Activated effector memory CD4-positive, alpha-beta T cell treated with anti-CD3 and anti-CD28 coated beads, Interleukin-2, amount 50 U/mL, for 16 hours (primary cell): ENCODE measurements around the gene PIGS.

Source experiments
- DNase-seq: peaks from one replicate; pipeline ENCODE4 v3.0.0-alpha.2; 2020

The PIGS gene

DNA sequence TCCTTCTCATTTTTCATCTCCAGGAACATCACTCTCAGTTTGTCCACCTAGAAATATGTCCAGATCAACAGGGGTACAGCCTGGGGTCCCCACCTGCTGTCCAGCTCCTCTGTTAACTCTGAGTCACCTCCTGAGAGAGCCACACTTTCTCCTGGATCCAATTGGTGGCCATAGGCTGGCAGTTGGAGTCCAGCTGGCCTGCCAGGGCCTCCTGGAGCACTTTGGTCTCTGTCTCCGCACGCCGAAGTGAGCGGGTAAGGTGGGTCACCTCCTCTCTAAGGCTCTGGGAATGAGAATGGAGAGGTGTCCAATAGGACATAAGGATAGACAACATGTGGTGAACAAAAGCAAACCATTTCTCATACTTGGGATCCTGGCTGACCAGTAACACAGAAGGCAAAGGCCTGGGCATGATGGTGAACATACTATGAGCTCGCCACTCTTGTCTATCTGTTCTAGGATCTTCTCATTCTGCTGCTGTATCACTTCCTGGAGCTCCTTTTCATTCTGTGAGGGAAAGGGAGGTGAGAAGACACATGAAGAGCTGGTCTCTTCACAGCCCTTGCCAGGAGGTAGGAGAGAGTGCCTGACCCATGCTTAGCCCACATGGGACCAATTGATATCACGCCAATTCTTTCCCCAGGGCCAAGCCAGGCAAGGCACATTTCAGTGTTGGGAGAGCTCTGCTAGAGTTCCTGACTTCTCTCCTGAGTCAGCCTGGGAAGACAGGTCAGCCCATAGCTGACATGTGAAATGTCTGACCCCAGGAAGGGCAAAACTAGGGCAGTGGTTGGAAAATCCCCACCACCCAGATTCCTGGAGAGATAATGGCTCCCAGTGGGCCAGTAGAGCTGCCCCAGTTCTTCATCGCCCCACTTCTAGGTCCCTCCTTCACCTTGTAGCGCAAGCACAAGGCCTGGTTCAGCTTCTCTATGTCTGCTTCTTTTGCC lies 7.2 kb upstream of the PIGS start:
- DNase-seq = peak; percentile 57

GRCh38 chr17:28577466-28577824 lies 6.1 kb upstream of the PIGS start:
- DNase-seq = no peak

- peak; percentile 99 for DNase-seq
Observed at GRCh38 chr17:28576758-28577465, 5.6 kb upstream of the PIGS start, which contains the start of gene ALDOC. ALDOC (minus strand) TSS chr17:28576895; CDS start chr17:28575532, 1,363 bp downstream.

DNA sequence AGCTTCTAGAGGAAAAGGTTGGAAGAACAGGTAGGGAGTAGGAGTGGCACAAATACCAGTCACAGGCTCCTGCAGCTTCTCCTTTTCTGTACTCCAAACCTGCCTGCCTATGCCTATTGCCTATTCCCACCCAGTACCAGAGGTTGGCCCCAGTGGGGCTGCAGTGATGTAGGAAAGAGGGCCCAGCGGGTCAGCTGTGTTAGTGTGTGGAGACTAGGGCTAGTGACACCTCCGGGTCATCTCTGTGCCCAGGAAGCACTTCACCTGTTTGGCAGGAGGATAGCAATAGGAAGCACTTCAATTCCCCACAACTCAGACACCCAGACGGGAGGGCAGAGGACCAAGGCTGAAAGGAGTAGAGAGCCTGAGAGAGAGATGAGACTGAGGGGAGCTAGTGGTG lies 4.7 kb upstream of the PIGS start:
- DNase-seq = peak; percentile 57

DNA sequence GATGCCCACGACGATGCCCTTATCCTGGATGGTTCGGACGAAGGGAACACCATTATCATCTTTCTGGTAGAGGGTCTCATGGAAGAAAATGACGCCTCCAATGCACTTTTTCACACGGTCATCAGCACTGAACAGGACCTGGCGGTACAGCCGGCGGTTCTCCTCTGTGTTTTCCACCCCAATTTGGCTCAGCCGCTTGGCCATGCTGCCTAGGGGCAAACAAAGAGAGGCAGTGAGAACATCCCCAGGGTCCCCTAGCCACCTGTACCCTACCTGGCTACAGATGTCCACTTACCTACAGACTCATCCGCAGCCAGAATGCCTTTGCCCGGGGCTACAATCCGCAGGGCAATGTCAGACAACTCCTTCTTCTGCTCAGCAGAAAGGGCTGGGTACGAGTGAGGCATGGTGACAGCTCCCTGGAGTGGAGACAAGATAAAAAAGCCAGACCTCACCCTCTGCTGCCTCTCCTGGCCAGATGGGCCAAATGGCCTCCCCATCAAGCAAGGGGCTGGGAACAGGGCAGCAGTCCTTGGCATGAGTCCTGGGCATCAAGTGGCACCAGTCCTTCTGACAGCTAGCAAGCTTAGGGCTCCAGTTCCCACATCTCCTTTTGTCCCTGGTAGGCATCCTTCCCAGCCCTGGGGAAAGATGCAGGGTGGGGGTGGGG lies 3.9 kb upstream of the PIGS start:
- peak; percentile 57 for DNase-seq

GRCh38 chr17:28574526-28574925 lies 3.2 kb upstream of the PIGS start:
- peak; percentile 70 for DNase-seq

- DNase-seq = peak; percentile 33
Observed at GRCh38 chr17:28573966-28574480, 2.7 kb upstream of the PIGS start.

DNA sequence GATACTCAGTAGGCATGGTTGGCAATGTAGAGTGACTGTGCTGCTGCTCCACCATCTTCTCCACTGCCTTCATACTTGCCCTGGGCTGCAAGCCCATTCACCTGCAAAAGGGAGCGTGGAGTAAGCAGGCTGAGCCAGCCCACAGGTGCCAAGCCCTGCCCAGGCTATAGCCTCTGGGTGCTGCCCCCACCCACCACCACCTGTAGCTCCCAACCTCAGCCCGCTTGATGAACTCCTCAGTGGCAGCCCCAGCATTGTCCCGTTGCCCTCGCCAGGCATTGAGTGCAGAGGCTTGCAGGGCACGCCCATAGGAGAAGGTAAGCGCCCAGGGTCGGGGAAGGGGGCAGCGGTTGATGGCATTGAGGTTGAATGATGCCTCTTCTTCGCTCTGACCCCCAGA lies 2.2 kb upstream of the PIGS start:
- peak; percentile 59 for DNase-seq

GRCh38 chr17:28573040-28573380 lies 1.7 kb upstream of the PIGS start:
- DNase-seq = no peak

DNA sequence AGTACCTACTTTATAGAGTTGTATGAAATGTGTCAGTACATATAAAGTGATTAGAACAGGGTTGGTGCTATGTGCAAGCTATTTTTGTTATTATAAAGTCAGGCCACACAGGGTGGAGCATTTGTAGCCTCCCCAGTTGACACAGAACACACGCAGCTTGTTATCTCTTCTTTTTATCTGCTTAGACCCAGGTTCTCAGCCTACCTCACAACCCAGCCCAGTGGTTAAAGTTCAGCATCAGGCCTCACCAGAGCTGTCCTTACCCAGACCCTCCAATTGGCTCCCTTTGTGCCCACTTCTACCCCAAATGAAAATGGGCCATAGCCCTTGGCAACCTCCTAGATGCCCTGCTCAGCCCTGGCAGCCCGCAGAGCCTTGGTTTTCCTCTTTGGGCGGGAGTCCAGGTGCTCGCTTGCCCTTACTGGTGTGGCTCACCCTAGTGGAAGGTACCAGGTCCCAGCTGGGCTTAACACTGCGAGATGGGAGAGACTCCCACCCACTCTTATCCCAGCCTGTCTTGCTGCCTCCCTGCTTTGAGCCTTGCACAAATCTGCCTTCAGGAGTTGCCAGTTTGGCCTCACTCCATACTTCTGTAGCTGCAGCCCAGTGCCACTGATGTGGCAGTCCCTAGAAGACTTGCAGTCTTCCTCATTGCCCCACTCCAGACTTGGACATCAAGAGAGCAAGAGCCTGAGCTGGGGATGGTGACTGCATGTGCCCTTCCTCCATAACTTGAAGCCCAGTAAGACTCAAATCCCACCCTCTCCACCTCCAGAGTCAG lies 1.1 kb upstream of the PIGS start:
- peak; percentile 61 for DNase-seq

GRCh38 chr17:28570716-28571360 lies 486 bp downstream of the PIGS start:
- DNase-seq = peak; percentile 85

DNA sequence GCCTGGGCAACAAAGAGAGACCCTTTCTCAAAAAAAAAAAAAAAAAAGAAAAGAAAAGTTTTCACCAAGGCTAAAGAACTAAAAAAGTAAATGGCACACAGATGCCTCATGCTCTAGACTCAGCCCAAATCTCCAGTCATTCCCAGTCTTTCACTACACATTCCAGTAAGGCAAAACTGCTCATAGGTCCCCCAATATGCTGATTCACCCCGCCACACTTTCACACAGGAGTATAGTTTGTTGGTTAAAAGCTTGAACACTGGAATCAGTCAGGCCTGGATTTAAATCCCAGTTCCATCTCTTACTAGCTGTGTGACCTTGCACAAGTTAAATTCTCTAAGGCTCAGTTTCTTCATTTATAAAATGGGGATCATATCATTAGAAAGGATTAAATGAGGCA lies 1.9 kb downstream of the PIGS start:
- DNase-seq = peak; percentile 6

GRCh38 chr17:28567604-28568003 lies 3.7 kb downstream of the PIGS start:
- no peak for DNase-seq

DNA sequence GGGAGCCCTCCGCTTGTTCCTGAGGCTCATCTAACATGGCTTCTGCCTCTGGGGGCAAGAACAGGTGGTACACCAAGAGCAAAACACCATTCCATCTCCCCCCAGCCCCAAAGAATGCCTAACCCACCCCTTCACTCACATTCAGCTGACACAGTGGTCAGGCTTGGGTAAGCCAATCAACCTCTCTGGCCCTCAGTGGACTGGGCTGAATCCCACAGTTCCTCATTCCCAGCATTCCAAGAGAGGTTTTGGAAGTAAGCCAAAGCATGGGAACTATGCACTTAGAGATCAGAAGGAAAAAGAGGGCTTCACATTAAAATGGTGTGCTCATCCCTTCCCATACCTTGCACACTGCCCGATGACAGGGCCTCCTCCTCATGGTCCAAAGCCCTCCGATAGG lies 7.8 kb downstream of the PIGS start:
- no peak for DNase-seq

DNA sequence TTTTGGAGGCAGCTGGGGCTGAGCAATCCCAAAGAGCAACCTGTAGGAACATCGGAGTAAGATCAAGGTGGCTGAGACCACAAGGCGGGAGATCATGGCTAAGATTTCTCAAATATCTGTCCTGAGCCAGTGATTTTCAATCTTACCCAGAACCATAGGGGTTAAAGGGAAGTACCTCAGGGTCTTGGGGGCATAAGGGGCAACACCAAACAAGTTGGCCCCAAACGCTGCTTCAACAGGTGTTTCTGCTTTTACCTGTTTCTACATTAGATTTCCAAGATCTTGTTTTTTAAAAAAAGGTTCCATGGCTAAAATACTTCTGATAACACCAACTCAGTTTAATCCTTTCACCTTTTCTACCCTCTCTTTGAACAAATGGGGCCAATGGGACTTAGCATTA lies 16.3 kb downstream of the PIGS start:
- no peak for DNase-seq

DNA sequence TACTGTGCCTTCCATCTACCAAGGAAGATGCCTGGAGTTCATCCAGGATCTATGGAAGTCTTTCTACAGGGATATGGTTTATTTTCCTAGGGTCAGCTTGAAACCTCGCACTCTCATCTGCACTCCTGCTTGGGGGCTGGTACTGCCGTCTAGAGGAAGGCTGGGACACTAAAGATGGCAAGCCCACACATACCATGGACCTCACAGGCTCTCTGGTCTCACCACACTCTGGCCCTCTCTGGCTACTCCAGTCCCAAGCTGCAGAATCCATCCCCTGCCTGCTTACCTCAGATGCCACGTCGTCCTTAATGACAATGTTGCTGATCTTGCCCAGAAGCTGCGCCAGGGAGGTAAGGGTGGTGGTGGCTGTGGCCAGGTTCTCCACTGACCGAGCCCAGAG lies 16.8 kb downstream of the PIGS start:
- no peak for DNase-seq

GRCh38 chr17:28553000-28553505 lies 18.3 kb downstream of the PIGS start:
- no peak for DNase-seq

DNA sequence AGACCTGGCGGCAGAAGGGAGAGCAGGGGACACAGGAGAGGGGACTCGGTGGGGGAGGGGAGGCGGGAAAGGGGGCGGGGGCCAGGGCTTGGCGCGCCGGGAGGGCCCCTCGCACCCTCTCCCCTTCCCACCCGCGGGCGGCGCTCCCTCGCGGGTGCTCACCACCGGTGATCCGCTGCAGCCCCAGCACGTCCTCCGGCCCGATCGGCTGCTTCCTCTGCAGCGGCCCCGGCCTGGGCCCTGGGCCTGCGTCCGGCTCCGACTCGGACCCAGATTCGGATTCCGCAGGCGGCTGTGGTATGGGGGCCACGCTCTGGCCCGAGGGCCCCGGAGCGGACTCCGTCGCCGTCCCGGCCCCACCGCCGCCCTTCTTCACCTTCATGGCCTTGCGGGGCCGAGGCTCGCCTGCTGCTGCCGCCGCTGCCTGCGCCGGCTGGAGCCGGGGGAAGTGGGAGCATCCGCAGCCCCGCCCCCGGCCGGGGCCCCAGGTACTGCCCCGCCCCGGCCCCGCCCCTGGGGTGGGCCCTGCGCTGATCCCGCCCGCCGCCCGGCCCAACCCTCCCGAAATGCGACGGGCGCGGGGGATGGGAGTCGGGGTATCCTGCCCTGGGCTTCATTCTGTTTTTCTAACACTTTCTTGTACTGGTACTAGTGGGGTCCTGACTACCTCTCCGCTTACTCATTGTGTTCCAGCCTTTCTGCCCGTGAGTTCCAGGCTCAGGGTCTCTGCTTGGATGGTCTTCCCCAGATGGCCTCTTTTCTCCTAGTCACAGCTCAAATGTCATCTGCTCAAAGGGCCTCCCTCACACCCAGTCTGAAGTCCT lies 18.9 kb downstream of the PIGS start, which contains the start of gene UNC119:
UNC119 (minus strand) TSS at position 449 of the 824 bp plus-strand sequence; CDS start at position 382, 67 bp downstream.
- peak; percentile 92 for DNase-seq

- DNase-seq = no peak
Observed at GRCh38 chr17:28551421-28552175, 19.7 kb downstream of the PIGS start.

GRCh38 chr17:28550858-28551257 lies 20.5 kb downstream of the PIGS start:
- DNase-seq = no peak
